K562 (cell line): ENCODE measurements around the gene TNFSF15. TPM values are rescaled to one million over a fixed set of nuclear protein-coding genes. Genes with fewer than 3 reads are reported as not detected.

ENCODE experiments used
- ATAC-seq: fragments of 200-7000 bp; cut with Tn5 transposase; 3 replicates; pipeline ENCODE4 v1.9.1; 2020; ENCODE audit warnings: moderate library complexity
- BruUV-seq: library from RNA; stranded (reverse); fragments of 400-500 nt; replicated peaks from 2 replicates; lab custom pipeline; 2021; lab: Mats Ljungman, UMichigan
- CTCF ChIA-PET: fragments of 300-600 bp; formaldehyde crosslinking; extraction: SDS; loops from one replicate; lab custom pipeline; 2021; ENCODE audit warnings: low intra/inter-chr PET ratio; lab: Yijun Ruan, JAX
- POLR2A ChIA-PET: fragments of 300-600, 350-650 bp; sonication (Branson Sonifier 250); formaldehyde crosslinking; extraction: SDS; loops from one replicate; lab custom pipeline; 2021; ENCODE audit warnings: antibody characterized with exemption, inconsistent platforms; lab: Yijun Ruan, JAX
- DNase-seq, 4 experiments: peaks; one replicate each; pipeline versions ENCODE4 v3.0.0 to v3.0.0-alpha.2; 2011 to 2018; ENCODE audit warnings: low spot score in 3 of 4, mixed read lengths in 3 of 4; ENCODE audit errors: extremely low read depth in 1 of 4
- FAIRE-seq: peaks from 2 replicates; lab custom pipeline; 2011; peaks lifted over from hg19 to GRCh38; lab: Jason Lieb, UNC
- H2AFZ ChIP-seq: 2 replicates; pipeline ENCODE4 v1.6.0; 2011; ENCODE audit warnings: low read depth, low read length, control low read depth, inconsistent platforms
- H3K27ac ChIP-seq: fragments of 200-600 bp; 3 replicates; pipeline ENCODE4 v1.8.0; 2011; ENCODE audit warnings: low read depth, mild to moderate bottlenecking, control low read depth, inconsistent platforms, low read length, moderate library complexity, mixed read lengths; ENCODE audit errors: extremely low read depth
- H3K27me3 ChIP-seq, 2 experiments: fragments of 300-600 bp in 1 of 2; 2 replicates in 1 of 2; 3 replicates in 1 of 2; pipeline versions ENCODE4 v1.6.0 to v1.8.0; 2011; ENCODE audit warnings: inconsistent platforms in 2 of 2, low read length in 2 of 2, mild to moderate bottlenecking in 1 of 2, mixed read lengths in 1 of 2, moderate library complexity in 1 of 2; ENCODE audit not compliant: control insufficient read depth in 2 of 2, insufficient read depth in 2 of 2
- H3K36me3 ChIP-seq: fragments of 300-600 bp; 3 replicates; pipeline ENCODE4 v1.8.0; 2011; ENCODE audit warnings: mild to moderate bottlenecking, low read length, inconsistent platforms; ENCODE audit not compliant: control insufficient read depth, insufficient read depth
- H3K4me1 ChIP-seq, 2 experiments: fragments of 200-600 bp in 1 of 2; replicated peaks in 1 of 2; 2 replicates in 1 of 2; 3 replicates in 1 of 2; pipeline versions ENCODE4 v1.5.1 to v1.8.0; 2011; ENCODE audit warnings: inconsistent platforms in 2 of 2, low read length in 2 of 2, mild to moderate bottlenecking in 1 of 2, mixed read lengths in 1 of 2, moderate library complexity in 1 of 2; ENCODE audit not compliant: control insufficient read depth in 2 of 2, insufficient read depth in 2 of 2
- H3K4me2 ChIP-seq: 2 replicates; pipeline ENCODE4 v1.6.1; 2011; ENCODE audit warnings: low read length, control low read depth, inconsistent platforms, mixed read lengths; ENCODE audit not compliant: insufficient read depth
- H3K4me3 ChIP-seq: fragments of 200-600 bp; sonication (generic), shearing (Covaris generic); 2 replicates; pipeline ENCODE4 v1.5.1; 2016; ENCODE audit warnings: control low read depth, inconsistent platforms
- H3K79me2 ChIP-seq: fragments of 200-600 bp; 3 replicates; pipeline ENCODE4 v1.8.0; 2011; ENCODE audit warnings: low read length, inconsistent platforms; ENCODE audit not compliant: control insufficient read depth, insufficient read depth
- H3K9ac ChIP-seq, 2 experiments: 2 replicates each; pipeline versions ENCODE4 v1.6.0 to v1.6.1; 2011; ENCODE audit warnings: low read depth in 2 of 2, low read length in 2 of 2, control low read depth in 1 of 2, inconsistent platforms in 1 of 2, mild to moderate bottlenecking in 1 of 2, mixed read lengths in 1 of 2; ENCODE audit not compliant: insufficient read depth in 1 of 2
- H3K9me1 ChIP-seq: one replicate; pipeline ENCODE4 v1.6.0; 2011; ENCODE audit warnings: inconsistent platforms, mild to moderate bottlenecking, low read length, moderate library complexity; ENCODE audit not compliant: control insufficient read depth, insufficient read depth
- H3K9me3 ChIP-seq: replicated peaks from 2 replicates; pipeline ENCODE4 v1.5.1; 2011; ENCODE audit warnings: low read depth, low read length, inconsistent platforms; ENCODE audit not compliant: control insufficient read depth, insufficient read depth
- H4K20me1 ChIP-seq: replicated peaks from 2 replicates; pipeline ENCODE4 v1.6.1; 2011; ENCODE audit warnings: low read length, inconsistent platforms, mixed read lengths; ENCODE audit not compliant: control insufficient read depth, insufficient read depth
- CUX1 ChIP-seq: fragments of 200-800 bp; sonication (Bioruptor generic); IDR thresholded peaks from 2 replicates; pipeline ENCODE4 v1.6.1; 2016; ENCODE audit warnings: missing genetic modification characterization, missing compliant biosample characterization
- FOXK1 ChIP-seq: sonication (generic); formaldehyde crosslinking; IDR thresholded peaks from 2 replicates; pipeline ENCODE4 v1.8.0; 2022; ENCODE audit warnings: missing genetic modification reagents, mild to moderate bottlenecking, borderline replicate concordance
- IRF1 ChIP-seq: sonication (generic); formaldehyde crosslinking; IDR thresholded peaks from 2 replicates; pipeline ENCODE4 v1.8.0; 2022; ENCODE audit warnings: missing genetic modification reagents, mild to moderate bottlenecking, borderline replicate concordance
- NFXL1 ChIP-seq: fragments of 450-650 bp; formaldehyde crosslinking; IDR thresholded peaks from 2 replicates; pipeline ENCODE4 v1.4.0; 2021; ENCODE audit warnings: mild to moderate bottlenecking
- PCBP1 ChIP-seq: fragments of 200-400 bp; formaldehyde crosslinking; IDR thresholded peaks from 2 replicates; pipeline ENCODE4 v1.6.1; 2018; ENCODE audit warnings: mild to moderate bottlenecking, low read depth, low read length; ENCODE audit not compliant: poor library complexity, severe bottlenecking
- PHF20 ChIP-seq: fragments of 450-650 bp; IDR thresholded peaks from 2 replicates; pipeline ENCODE4 v1.6.1; 2018; ENCODE audit not compliant: partially characterized antibody
- POLR2G ChIP-seq: fragments of 200-400 bp; formaldehyde crosslinking; IDR thresholded peaks from 2 replicates; pipeline ENCODE4 v1.6.1; 2017; ENCODE audit warnings: low read depth, mild to moderate bottlenecking, antibody characterized with exemption, low read length, moderate library complexity
- SMARCE1 ChIP-seq: fragments of 450-650 bp; IDR thresholded peaks from 2 replicates; pipeline ENCODE4 v1.7.1; 2016; ENCODE audit warnings: mild to moderate bottlenecking
- STAT5B ChIP-seq: fragments of 250-450 bp; sonication (Bioruptor Pico); IDR thresholded peaks from 2 replicates; pipeline ENCODE4 v1.8.0; 2021; ENCODE audit warnings: mild to moderate bottlenecking, inconsistent platforms
- THRB ChIP-seq: fragments of 450-650 bp; formaldehyde crosslinking; conservative IDR thresholded peaks from 2 replicates; pipeline ENCODE4 v1.4.0; 2022; ENCODE audit warnings: mild to moderate bottlenecking, missing genetic modification characterization
- ZNF584 ChIP-seq: fragments of 200-800 bp; sonication (Bioruptor generic); IDR thresholded peaks from 2 replicates; pipeline ENCODE4 v1.6.1; 2016; ENCODE audit warnings: low read depth, mild to moderate bottlenecking, missing genetic modification characterization, missing compliant biosample characterization
- ZNF589 ChIP-seq: fragments of 200-800 bp; sonication (Bioruptor generic); IDR thresholded peaks from 2 replicates; pipeline ENCODE4 v1.6.1; 2016; ENCODE audit warnings: low read depth, missing genetic modification characterization, missing compliant biosample characterization
- WGBS: fragments of 100-300 bp; shearing (Covaris generic); methylation state at CpG from one replicate; pipeline ENCODE4 v1.1.6; 2016; ENCODE audit warnings: low coverage, mixed read lengths; ENCODE audit not compliant: insufficient coverage; ENCODE audit errors: missing lambda C conversion rate; 5-methylcytosine and 5-hydroxymethylcytosine counted together
- in situ Hi-C: fragments of 300-500 bp; cut with MboI; formaldehyde crosslinking; loops from 4 replicates; pipeline ENCODE4 v1.15.0; 2018; ENCODE audit warnings: inconsistent platforms, mixed read lengths
- intact Hi-C: fragments of 100-400 bp; cut with micrococcal nuclease; formaldehyde crosslinking; loops from 2 replicates; pipeline ENCODE4 v1.14.2; 2022
- polyA plus RNA-seq, 8 experiments: library from polyadenylated mRNA; depleted of rRNA in 4 of 8; stranded (reverse) in 5 of 8; unstranded in 3 of 8; fragments of >200 nt; fragmentation: Nextera tagmentation in 2 of 8; fragmentation: Illumina TruSeq in 1 of 8; extraction: Ambion mirVana in 2 of 8; extraction: Trizol in 1 of 8; gene quantifications; 2 replicates each; pipeline versions ENCODE4 v1.2.1 to v1.2.3, GENCODE V29; 2011 to 2014; ENCODE audit warnings: inconsistent platforms in 1 of 8, missing spikeins in 1 of 8
- total RNA-seq, 7 experiments: library from RNA; depleted of rRNA in 6 of 7; stranded (reverse); fragments of >200 nt in 6 of 7; fragmentation: Illumina TruSeq in 2 of 7; extraction: Trizol in 2 of 7; gene quantifications; 2 replicates each; pipeline versions ENCODE4 v1.2.1 to v1.2.3, GENCODE V29; 2011 to 2021; ENCODE audit warnings: low replicate concordance in 1 of 7

The TNFSF15 gene
- total and polyA plus RNA-seq, 9 of the 15 experiments (the other 6 are each of a cell fraction or from before 2014, with no cell fraction given) = not detected

GRCh38 chr9:114822708-114823107, 16.9 kb upstream of the TNFSF15 start:
- CTCF ChIA-PET = no interaction called here
- H3K9me1 ChIP-seq = no peaks in the 10 kb centered on the region
- DNase-seq = no peak

More at GRCh38 chr9:114822708-114823107, 16.9 kb upstream of the TNFSF15 start:
- no peaks in the 10 kb centered on the region for H3K79me2 ChIP-seq
- ATAC-seq (no peak), FAIRE-seq (no peak)
- H3K27me3 ChIP-seq = no peaks in the 10 kb centered on the region
- intact Hi-C loops = no loop called here
- POLR2A ChIA-PET = interaction anchor here (0.6 to 0.8 kb wide), 2 partner anchors 10 to 47 kb away, joined by 3 to 5 read pairs; no protein-coding TSS in a partner anchor
- H3K27ac ChIP-seq = no peak overlapping the region
- H3K4me3 ChIP-seq = no peak overlapping the region
- H3K4me1 ChIP-seq = no peaks in the 10 kb centered on the region
- no peak overlapping the region for H3K9ac ChIP-seq
- 0% methylated on average over 2 of the region's 2 CpGs for WGBS
- no peaks in the 10 kb centered on the region for H4K20me1 ChIP-seq
- no TSS peak for BruUV-seq
- H2AFZ ChIP-seq = no peak overlapping the region
- TF ChIP-seq POLR2G (no peak), NFXL1 (no peak), IRF1 (CRISPR knock-in tag) (no peak), SMARCE1 (no peak), STAT5B (CRISPR knock-in tag) (no peak), FOXK1 (no peak), CUX1 (no peak), PCBP1 (no peak), PHF20 (no peak), ZNF589 (no peak), THRB (CRISPR knock-in tag) (no peak), ZNF584 (no peak)
- no peaks in the 10 kb centered on the region for H3K9me3 ChIP-seq
- no peak overlapping the region for H3K4me2 ChIP-seq
- in situ Hi-C loops = no loop called here
- no peaks in the 10 kb centered on the region for H3K36me3 ChIP-seq
